Measurements from ENCODE around the gene TRIP4.

Gene TRIP4

GRCh38 chr15:64379216-64379960 is 8.2 kb upstream of the TRIP4 start:
- TF ChIP-seq ZBTB7A (IDR thresholded peaks at IDR 0.05; ENCODE audit: low read depth) = no peak
- TF ChIP-seq EP300 (IDR thresholded peaks at IDR 0.05; ENCODE audit: borderline replicate concordance) = no peak
- TF ChIP-seq, protein P1, sequence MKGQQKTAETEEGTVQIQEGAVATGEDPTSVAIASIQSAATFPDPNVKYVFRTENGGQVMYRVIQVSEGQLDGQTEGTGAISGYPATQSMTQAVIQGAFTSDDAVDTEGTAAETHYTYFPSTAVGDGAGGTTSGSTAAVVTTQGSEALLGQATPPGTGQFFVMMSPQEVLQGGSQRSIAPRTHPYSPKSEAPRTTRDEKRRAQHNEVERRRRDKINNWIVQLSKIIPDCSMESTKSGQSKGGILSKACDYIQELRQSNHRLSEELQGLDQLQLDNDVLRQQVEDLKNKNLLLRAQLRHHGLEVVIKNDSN (IDR thresholded peaks at IDR 0.05) = no peak
- TF ChIP-seq CREB1 (IDR thresholded peaks at IDR 0.05; ENCODE audit: low read depth) = no peak
- TF ChIP-seq NFIC (IDR thresholded peaks at IDR 0.05) = no peak
- TF ChIP-seq FOXM1 (IDR thresholded peaks at IDR 0.05; ENCODE audit: borderline replicate concordance, low read depth) = no peak
- TF ChIP-seq EGR1 (IDR thresholded peaks at IDR 0.05) = no peak
- TF ChIP-seq CEBPB (IDR thresholded peaks at IDR 0.05) = no peak
- no peak for TF ChIP-seq TCF12 (IDR thresholded peaks at IDR 0.05; ENCODE audit: low read depth)
- TF ChIP-seq YY1 (IDR thresholded peaks at IDR 0.05; ENCODE audit: low read depth) = no peak
- TF ChIP-seq MAX (IDR thresholded peaks at IDR 0.05) = no peak
- no peak for TF ChIP-seq TAF1 (IDR thresholded peaks at IDR 0.05; ENCODE audit: low read depth)
- no peak for TF ChIP-seq TEAD4 (IDR thresholded peaks at IDR 0.05)
- TF ChIP-seq REST (IDR thresholded peaks at IDR 0.05; ENCODE audit: low read depth) = no peak
- TF ChIP-seq RAD21 (IDR thresholded peaks at IDR 0.05; ENCODE audit: low read depth) = no peak

- no peak for TF ChIP-seq TEAD4 (IDR thresholded peaks at IDR 0.05)
- TF ChIP-seq, protein P1 (IDR thresholded peaks at IDR 0.05) = no peak
- no peak for TF ChIP-seq EP300 (IDR thresholded peaks at IDR 0.05; ENCODE audit: borderline replicate concordance)
- TF ChIP-seq CREB1 (IDR thresholded peaks at IDR 0.05; ENCODE audit: low read depth) = peak; percentile 41; the same call in 1 of the 2 replicates
- no peak for TF ChIP-seq EGR1 (IDR thresholded peaks at IDR 0.05)
- no peak for TF ChIP-seq REST (IDR thresholded peaks at IDR 0.05; ENCODE audit: low read depth)
- peak; percentile 52; the same call in 1 of the 2 replicates for TF ChIP-seq TAF1 (IDR thresholded peaks at IDR 0.05; ENCODE audit: low read depth)
- peak; percentile 75; the same call in 1 of the 2 replicates for TF ChIP-seq MAX (IDR thresholded peaks at IDR 0.05)
- peak; percentile 17; the same call in 1 of the 2 replicates for TF ChIP-seq TCF12 (IDR thresholded peaks at IDR 0.05; ENCODE audit: low read depth)
- no peak for TF ChIP-seq NFIC (IDR thresholded peaks at IDR 0.05)
These were observed 6.5 kb upstream of the TRIP4 start, which contains the start of gene PCLAF for GRCh38 chr15:64381000-64381751. PCLAF (minus strand) TSS chr15:64381441; CDS start chr15:64381371, 70 bp downstream.

DNA sequence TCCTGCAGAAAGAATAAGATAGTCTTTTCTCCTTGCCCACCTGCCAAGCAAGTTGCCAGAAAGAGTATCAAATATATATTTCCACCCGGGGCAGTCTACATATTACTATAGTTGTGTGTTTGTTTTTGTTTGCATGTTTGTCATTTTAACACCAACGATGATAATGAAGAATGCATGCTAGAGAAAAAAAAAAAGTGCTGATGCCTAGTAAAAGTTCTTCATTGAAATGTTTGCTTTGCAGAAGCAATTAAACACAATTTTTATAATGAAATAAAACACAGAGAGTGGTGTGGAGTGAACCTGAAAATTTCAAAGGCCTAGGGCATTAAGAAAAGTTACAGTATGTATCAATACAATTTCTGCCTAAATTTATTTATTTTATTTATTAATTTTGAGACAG is 3.9 kb upstream of the TRIP4 start:
- TF ChIP-seq RAD21 (IDR thresholded peaks at IDR 0.05; ENCODE audit: low read depth) (no peak), REST (IDR thresholded peaks at IDR 0.05; ENCODE audit: low read depth) (no peak), TEAD4 (IDR thresholded peaks at IDR 0.05) (no peak), EP300 (IDR thresholded peaks at IDR 0.05; ENCODE audit: borderline replicate concordance) (no peak), ZBTB7A (IDR thresholded peaks at IDR 0.05; ENCODE audit: low read depth) (no peak), MAX (IDR thresholded peaks at IDR 0.05) (no peak)
- TF ChIP-seq, protein P1 (IDR thresholded peaks at IDR 0.05) = no peak

Data from Ishikawa (cell line).